HCT116 (cell line): ENCODE data around the gene GJB1. TPM values are rescaled to one million over a fixed set of nuclear protein-coding genes. Genes with fewer than 3 reads are reported as not detected.

ENCODE experiments used
- total RNA-seq: library from RNA; stranded (reverse); gene quantifications from one replicate; pipeline ENCODE4 v1.2.1, GENCODE V29; 2021; ENCODE audit not compliant: unreplicated experiment

Gene GJB1
- total RNA-seq, 1 experiment from 2014 or later: not detected

Other genes starting within 250 kb of the GJB1 start
- 43.7 TPM for gene SNX12, start 154.9 kb upstream of the GJB1 start, total RNA-seq
- gene FOXO4, start 127.4 kb upstream of the GJB1 start, total RNA-seq: 14.7 TPM
- gene CXorf65, start 116.5 kb upstream of the GJB1 start, total RNA-seq: not detected
- 0.64 TPM for gene IL2RG, start 111.6 kb upstream of the GJB1 start, total RNA-seq
- gene MED12, start 104.6 kb upstream of the GJB1 start, total RNA-seq: 32.8 TPM
- 1.4 TPM for gene NLGN3, start 78.4 kb upstream of the GJB1 start, total RNA-seq
- 32.9 TPM for gene ZMYM3, start 30.9 kb downstream of the GJB1 start, total RNA-seq
- 523 TPM for gene NONO, start 60.4 kb downstream of the GJB1 start, total RNA-seq
- gene ITGB1BP2, start 78.5 kb downstream of the GJB1 start, total RNA-seq: 3.5 TPM
- 27.7 TPM for gene TAF1, start 143.1 kb downstream of the GJB1 start, total RNA-seq